ENCODE results near the gene DAZAP1.

The DAZAP1 gene

GRCh38 chr19:1433119-1434039, 26.0 kb downstream of the DAZAP1 start:
- ChIA-PET CTCF (no interaction called here), POLR2A (no interaction called here)
- DNase-seq (ENCODE audit: extremely low spot score) = no peak
- TF ChIP-seq TARDBP (IDR thresholded peaks at IDR 0.05) (no peak), BHLHE40 (IDR thresholded peaks at IDR 0.05; ENCODE audit: borderline replicate concordance) (no peak), ARNT (IDR thresholded peaks at IDR 0.05) (no peak), SP1 (IDR thresholded peaks at IDR 0.05) (no peak), PKNOX1 (IDR thresholded peaks at IDR 0.05) (no peak), HDGF (IDR thresholded peaks at IDR 0.05; ENCODE audit: borderline replicate concordance) (no peak), ZNF384 (IDR thresholded peaks at IDR 0.05) (no peak), NFRKB (IDR thresholded peaks at IDR 0.05) (no peak), FOXK2 (IDR thresholded peaks at IDR 0.05) (no peak), LEF1 (IDR thresholded peaks at IDR 0.05; ENCODE audit: borderline replicate concordance) (no peak), FOXM1 (IDR thresholded peaks at IDR 0.05; ENCODE audit: borderline replicate concordance) (no peak), FOXA1 (IDR thresholded peaks at IDR 0.05) (no peak), L3MBTL2 (conservative IDR thresholded peaks at IDR 0.05) (no peak), SUZ12 (IDR thresholded peaks at IDR 0.05) (no peak)

- ChIA-PET CTCF (no interaction called here), POLR2A (no interaction called here)
- DNase-seq (ENCODE audit: extremely low spot score) = no peak
- TF ChIP-seq L3MBTL2 (conservative IDR thresholded peaks at IDR 0.05) = no peak
- TF ChIP-seq ZNF384 (IDR thresholded peaks at IDR 0.05) = no peak
- TF ChIP-seq PKNOX1 (IDR thresholded peaks at IDR 0.05) = no peak
- no peak for TF ChIP-seq CTBP1 (IDR thresholded peaks at IDR 0.05; ENCODE audit: borderline replicate concordance)
- TF ChIP-seq ELF4 (IDR thresholded peaks at IDR 0.05) = no peak
- no peak for TF ChIP-seq SUZ12 (IDR thresholded peaks at IDR 0.05)
- TF ChIP-seq FOXM1 (IDR thresholded peaks at IDR 0.05; ENCODE audit: borderline replicate concordance) = no peak
- no peak for TF ChIP-seq TARDBP (IDR thresholded peaks at IDR 0.05)
- TF ChIP-seq FOXA1 (IDR thresholded peaks at IDR 0.05) = no peak
- no peak for TF ChIP-seq LEF1 (IDR thresholded peaks at IDR 0.05; ENCODE audit: borderline replicate concordance)
- no peak for TF ChIP-seq FOXK2 (IDR thresholded peaks at IDR 0.05)
- no peak for TF ChIP-seq ARNT (IDR thresholded peaks at IDR 0.05)
- TF ChIP-seq SP1 (IDR thresholded peaks at IDR 0.05) = no peak
- TF ChIP-seq BHLHE40 (IDR thresholded peaks at IDR 0.05; ENCODE audit: borderline replicate concordance) = no peak
These were observed 26.6 kb downstream of the DAZAP1 start for GRCh38 chr19:1434040-1434366.

DNA sequence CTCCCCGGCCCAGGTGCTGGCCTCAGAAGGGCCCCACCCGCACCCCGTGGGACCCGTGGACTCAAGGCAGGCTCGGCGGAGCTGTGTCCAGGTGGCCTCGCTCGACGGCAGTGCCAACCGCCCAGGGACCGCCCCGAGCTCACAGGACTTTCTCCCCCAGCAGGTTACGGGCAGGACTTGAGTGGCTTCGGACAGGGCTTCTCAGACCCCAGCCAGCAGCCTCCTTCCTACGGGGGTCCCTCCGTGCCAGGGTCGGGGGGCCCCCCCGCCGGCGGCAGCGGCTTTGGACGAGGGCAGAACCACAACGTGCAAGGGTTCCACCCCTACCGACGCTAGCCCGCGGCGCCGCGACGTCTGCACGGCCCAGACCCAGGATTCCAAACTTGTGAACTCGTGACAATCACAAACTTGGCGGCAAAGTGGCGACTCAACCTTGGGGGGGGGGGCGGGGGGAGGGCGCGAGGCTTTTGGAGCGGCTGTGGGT, 27.2 kb downstream of the DAZAP1 start:
- TF ChIP-seq FOXK2 (IDR thresholded peaks at IDR 0.05) = no peak
- no peak for TF ChIP-seq ARNT (IDR thresholded peaks at IDR 0.05)
- TF ChIP-seq BHLHE40 (IDR thresholded peaks at IDR 0.05; ENCODE audit: borderline replicate concordance) = no peak
- no peak for TF ChIP-seq ELF4 (IDR thresholded peaks at IDR 0.05)
- TF ChIP-seq PKNOX1 (IDR thresholded peaks at IDR 0.05) = no peak
- TF ChIP-seq SP1 (IDR thresholded peaks at IDR 0.05) = no peak
- TF ChIP-seq SUZ12 (IDR thresholded peaks at IDR 0.05) = no peak
- TF ChIP-seq TARDBP (IDR thresholded peaks at IDR 0.05) = no peak
- TF ChIP-seq L3MBTL2 (conservative IDR thresholded peaks at IDR 0.05) = no peak
- TF ChIP-seq HDGF (IDR thresholded peaks at IDR 0.05; ENCODE audit: borderline replicate concordance) = no peak
- TF ChIP-seq CTBP1 (IDR thresholded peaks at IDR 0.05; ENCODE audit: borderline replicate concordance) = no peak
- no peak for TF ChIP-seq LEF1 (IDR thresholded peaks at IDR 0.05; ENCODE audit: borderline replicate concordance)
- TF ChIP-seq NFRKB (IDR thresholded peaks at IDR 0.05) = no peak
- ChIA-PET CTCF (no interaction called here), POLR2A (no interaction called here)
- no peak for DNase-seq (ENCODE audit: extremely low spot score)

DNA sequence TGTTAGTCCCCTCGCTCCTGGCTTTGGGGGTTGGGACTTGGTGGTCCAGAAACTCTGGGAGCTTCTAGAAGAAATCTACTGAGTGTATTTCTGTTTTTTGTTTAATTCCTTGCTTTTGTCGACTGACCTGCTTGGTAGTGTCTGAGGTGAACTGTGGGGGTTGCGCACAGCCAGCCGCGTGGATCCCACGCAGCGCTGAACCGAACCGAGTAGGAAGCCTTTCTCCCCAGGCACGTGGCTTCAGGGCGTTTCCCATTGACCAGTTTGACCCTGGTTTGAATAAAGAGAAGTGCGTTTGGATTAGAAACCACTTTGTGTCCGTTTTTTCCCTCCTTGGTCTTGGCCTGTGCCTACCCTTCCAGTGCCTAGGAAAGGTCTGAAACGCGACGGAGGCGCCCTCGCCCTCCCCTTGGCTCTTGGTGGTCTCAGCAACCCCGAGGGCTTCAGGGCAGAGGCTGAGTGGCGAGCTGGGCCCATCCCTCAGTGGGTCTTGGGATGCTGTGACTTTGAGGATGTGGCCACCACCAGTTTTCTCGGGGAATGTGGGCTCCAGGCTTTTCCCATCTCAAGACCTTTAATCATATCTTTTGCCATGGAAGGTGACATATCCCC, 28.1 kb downstream of the DAZAP1 start:
- POLR2A ChIA-PET = no interaction called here
- no peak for TF ChIP-seq ZNF384 (IDR thresholded peaks at IDR 0.05)
- no peak for TF ChIP-seq FOXA1 (IDR thresholded peaks at IDR 0.05)
- TF ChIP-seq TARDBP (IDR thresholded peaks at IDR 0.05) = no peak
- TF ChIP-seq ELF4 (IDR thresholded peaks at IDR 0.05) = no peak
- TF ChIP-seq CTBP1 (IDR thresholded peaks at IDR 0.05; ENCODE audit: borderline replicate concordance) = no peak
- no peak for TF ChIP-seq BHLHE40 (IDR thresholded peaks at IDR 0.05; ENCODE audit: borderline replicate concordance)
- no peak for TF ChIP-seq FOXM1 (IDR thresholded peaks at IDR 0.05; ENCODE audit: borderline replicate concordance)
- TF ChIP-seq HDGF (IDR thresholded peaks at IDR 0.05; ENCODE audit: borderline replicate concordance) = no peak
- TF ChIP-seq PKNOX1 (IDR thresholded peaks at IDR 0.05) = no peak
- no peak for TF ChIP-seq LEF1 (IDR thresholded peaks at IDR 0.05; ENCODE audit: borderline replicate concordance)
- TF ChIP-seq SUZ12 (IDR thresholded peaks at IDR 0.05) = no peak
- TF ChIP-seq SP1 (IDR thresholded peaks at IDR 0.05) = no peak
- no peak for TF ChIP-seq ARNT (IDR thresholded peaks at IDR 0.05)
- TF ChIP-seq FOXK2 (IDR thresholded peaks at IDR 0.05) = no peak
- no peak for DNase-seq (ENCODE audit: extremely low spot score)
- CTCF ChIA-PET = no interaction called here

DNA sequence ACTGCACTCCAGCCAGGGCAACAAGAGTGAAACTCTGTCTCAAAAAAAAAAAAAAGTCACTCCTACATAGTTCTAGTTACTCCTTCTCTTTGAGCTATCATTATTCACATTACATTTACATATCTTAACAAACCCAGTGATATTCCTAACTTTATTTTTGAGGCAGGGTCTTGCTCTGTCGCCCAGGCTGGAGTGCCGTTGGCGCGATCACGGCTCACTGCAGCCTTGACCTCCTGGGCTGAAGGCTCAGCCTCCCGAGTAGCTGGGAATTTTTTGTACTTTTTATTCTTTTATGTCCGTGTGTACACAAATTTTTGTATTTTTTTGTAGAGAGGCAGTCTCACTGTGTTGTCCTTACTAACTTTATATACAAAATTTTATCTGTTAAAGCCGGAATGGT, 30.2 kb downstream of the DAZAP1 start:
- no peak for DNase-seq (ENCODE audit: extremely low spot score)
- POLR2A ChIA-PET = no interaction called here
- CTCF ChIA-PET = interaction anchor here (0.7 kb wide), 1 partner anchor 10 kb away, joined by 3 read pairs; no protein-coding TSS in a partner anchor
- TF ChIP-seq BHLHE40 (IDR thresholded peaks at IDR 0.05; ENCODE audit: borderline replicate concordance) (no peak), TARDBP (IDR thresholded peaks at IDR 0.05) (no peak), ARNT (IDR thresholded peaks at IDR 0.05) (no peak), ZNF384 (IDR thresholded peaks at IDR 0.05) (peak; percentile 34; the same call in 1 of the 2 replicates)

Data from HEK293T (cell line).